Measurements from ENCODE around the gene U2AF1L4. TPM values are rescaled to one million over a fixed set of nuclear protein-coding genes. Genes with fewer than 3 reads are reported as not detected.
A peak's percentile ranks its signal among the peaks of the same experiment; 100 is the strongest.

Gene U2AF1L4
- total and polyA plus RNA-seq, 2 experiments from 2014 or later, result 30.3 to 61.7 TPM

- Histone ChIP-seq H3K4me3 (peak overlapping the region; percentile 70), H3K36me3 (peaks cover 4% of the 10 kb centered on the region), H3K27ac (peak overlapping the region; percentile 87), H3K9me3 (ENCODE audit: low read depth) (no peaks in the 10 kb centered on the region), H3K27me3 (no peaks in the 10 kb centered on the region), H3K4me1 (ENCODE audit: low read depth) (peaks cover 6% of the 10 kb centered on the region)
- DNase-seq (ENCODE audit: low read depth in 1 of 2, low spot score in 1 of 2), result peak; percentile 84 to 91
- peak; percentile 87 for TF ChIP-seq CTCF (IDR thresholded peaks at IDR 0.05; ENCODE audit: low read depth, low read length)
Observed at GRCh38 chr19:35716801-35717664, 28.2 kb downstream of the U2AF1L4 start.

- Histone ChIP-seq H3K27ac (peak overlapping the region; percentile 87), H3K4me1 (ENCODE audit: low read depth) (peaks cover 6% of the 10 kb centered on the region), H3K4me3 (peak overlapping the region; percentile 70), H3K36me3 (no peaks in the 10 kb centered on the region), H3K27me3 (no peaks in the 10 kb centered on the region), H3K9me3 (ENCODE audit: low read depth) (no peaks in the 10 kb centered on the region)
- peak in 1 of 2 donors; percentile 72 for DNase-seq (ENCODE audit: low read depth in 1 of 2, low spot score in 1 of 2)
- TF ChIP-seq CTCF (IDR thresholded peaks at IDR 0.05; ENCODE audit: low read depth, low read length), result no peak
Observed at GRCh38 chr19:35715981-35716800, 29.0 kb downstream of the U2AF1L4 start.

- H3K27ac ChIP-seq, result no peak overlapping the region
- no peaks in the 10 kb centered on the region for H3K36me3 ChIP-seq
- H3K4me3 ChIP-seq, result no peak overlapping the region
- no peaks in the 10 kb centered on the region for H3K9me3 ChIP-seq (ENCODE audit: low read depth)
- H3K4me1 ChIP-seq (ENCODE audit: low read depth), result peaks cover 6% of the 10 kb centered on the region
- no peaks in the 10 kb centered on the region for H3K27me3 ChIP-seq
- TF ChIP-seq CTCF (IDR thresholded peaks at IDR 0.05; ENCODE audit: low read depth, low read length), result no peak
- no peak for DNase-seq (ENCODE audit: low read depth in 1 of 2, low spot score in 1 of 2)
Observed at GRCh38 chr19:35715355-35715809, 29.8 kb downstream of the U2AF1L4 start.

GRCh38 chr19:35714601-35715354, 30.4 kb downstream of the U2AF1L4 start:
- no peaks in the 10 kb centered on the region for H3K9me3 ChIP-seq (ENCODE audit: low read depth)
- no peak for TF ChIP-seq CTCF (IDR thresholded peaks at IDR 0.05; ENCODE audit: low read depth, low read length)
- peaks cover 6% of the 10 kb centered on the region for H3K4me1 ChIP-seq (ENCODE audit: low read depth)
- no peak overlapping the region for H3K4me3 ChIP-seq
- H3K27ac ChIP-seq, result no peak overlapping the region
- no peak for DNase-seq (ENCODE audit: low read depth in 1 of 2, low spot score in 1 of 2)
- H3K27me3 ChIP-seq, result no peaks in the 10 kb centered on the region
- no peaks in the 10 kb centered on the region for H3K36me3 ChIP-seq

- peaks cover 6% of the 10 kb centered on the region for H3K4me1 ChIP-seq (ENCODE audit: low read depth)
- H3K9me3 ChIP-seq (ENCODE audit: low read depth), result no peaks in the 10 kb centered on the region
- no peak overlapping the region for H3K4me3 ChIP-seq
- no peak for DNase-seq (ENCODE audit: low read depth in 1 of 2, low spot score in 1 of 2)
- no peak overlapping the region for H3K27ac ChIP-seq
- no peak for TF ChIP-seq CTCF (IDR thresholded peaks at IDR 0.05; ENCODE audit: low read depth, low read length)
- H3K36me3 ChIP-seq, result no peaks in the 10 kb centered on the region
- H3K27me3 ChIP-seq, result no peaks in the 10 kb centered on the region
Observed at GRCh38 chr19:35713904-35714495, 31.2 kb downstream of the U2AF1L4 start.
